ENCODE results near the gene PRPSAP1.
A peak's percentile ranks its signal among the peaks of the same experiment; 100 is the strongest.

Gene PRPSAP1

GRCh38 chr17:76383546-76384221 lies 30.0 kb upstream of the PRPSAP1 start:
- DNase-seq (ENCODE audit: low read depth), result peak; percentile 48

GRCh38 chr17:76382803-76383545 lies 29.3 kb upstream of the PRPSAP1 start:
- DNase-seq (ENCODE audit: low read depth), result peak; percentile 67

- peak; percentile 13 for DNase-seq (ENCODE audit: low read depth)
These were observed 28.7 kb upstream of the PRPSAP1 start for GRCh38 chr17:76382351-76382802.

- no peak for DNase-seq (ENCODE audit: low read depth)
These were observed 28.1 kb upstream of the PRPSAP1 start for GRCh38 chr17:76381633-76382350.

- no peak for DNase-seq (ENCODE audit: low read depth)
These were observed 26.1 kb upstream of the PRPSAP1 start for GRCh38 chr17:76379646-76380376.

- no peak for DNase-seq (ENCODE audit: low read depth)
These were observed 25.5 kb upstream of the PRPSAP1 start for GRCh38 chr17:76379275-76379641.

GRCh38 chr17:76378548-76379274 lies 25.0 kb upstream of the PRPSAP1 start:
- no peak for DNase-seq (ENCODE audit: low read depth)

- no peak for DNase-seq (ENCODE audit: low read depth)
These were observed 22.8 kb upstream of the PRPSAP1 start for GRCh38 chr17:76376318-76377133.

GRCh38 chr17:76371656-76372628 lies 18.2 kb upstream of the PRPSAP1 start:
- DNase-seq (ENCODE audit: low read depth), result no peak

GRCh38 chr17:76370261-76370993 lies 16.7 kb upstream of the PRPSAP1 start:
- no peak for DNase-seq (ENCODE audit: low read depth)

- no peak for DNase-seq (ENCODE audit: low read depth)
These were observed 16.1 kb upstream of the PRPSAP1 start for GRCh38 chr17:76369804-76370203.

GRCh38 chr17:76369379-76369778 lies 15.7 kb upstream of the PRPSAP1 start:
- no peak for DNase-seq (ENCODE audit: low read depth)

GRCh38 chr17:76368545-76368944 lies 14.8 kb upstream of the PRPSAP1 start:
- DNase-seq (ENCODE audit: low read depth), result no peak

- no peak for DNase-seq (ENCODE audit: low read depth)
These were observed 13.9 kb upstream of the PRPSAP1 start for GRCh38 chr17:76367642-76368041.

GRCh38 chr17:76366247-76366646 lies 12.5 kb upstream of the PRPSAP1 start:
- no peak for DNase-seq (ENCODE audit: low read depth)

GRCh38 chr17:76365256-76365903 lies 11.7 kb upstream of the PRPSAP1 start:
- DNase-seq (ENCODE audit: low read depth), result no peak

GRCh38 chr17:76363107-76363842 lies 9.6 kb upstream of the PRPSAP1 start:
- DNase-seq (ENCODE audit: low read depth), result no peak

GRCh38 chr17:76360461-76360860 lies 6.7 kb upstream of the PRPSAP1 start:
- no peak for DNase-seq (ENCODE audit: low read depth)

All from activated T-cell treated with anti-CD3 and anti-CD28 coated beads for 48 hours (primary cell).